Stomach (tissue), 9 donors: ENCODE measurements around the gene FARSB. TPM values are rescaled to one million over a fixed set of nuclear protein-coding genes. Genes with fewer than 3 reads are reported as not detected.

ENCODE experiments used
- DNase-seq, 2 donors: peaks; one replicate each; pipeline versions ENCODE4 v3.0.0 to v3.0.0-alpha.2; 2013 to 2019
- H3K27ac ChIP-seq, 5 donors: fragments of 200-600 bp in 4 of 5; sonication (generic) in 4 of 5; one replicate each; pipeline ENCODE4 v1.5.1; 2013 to 2019; ENCODE audit warnings: mild to moderate bottlenecking in 1 of 5, moderate library complexity in 1 of 5
- H3K27me3 ChIP-seq, 3 donors: fragments of 200-600 bp; sonication (generic); one replicate each; pipeline ENCODE4 v1.5.1; 2017 to 2019; ENCODE audit warnings: mixed run types in 1 of 3
- H3K36me3 ChIP-seq, 4 donors: fragments of 200-600 bp; sonication (generic); 1 replicate in 3 of 4; 2 replicates in 1 of 4; pipeline ENCODE4 v1.5.1; 2016 to 2019
- H3K4me1 ChIP-seq, 4 donors: fragments of 200-600 bp; sonication (generic); one replicate each; pipeline ENCODE4 v1.5.1; 2016 to 2019
- H3K4me3 ChIP-seq, 4 donors: fragments of 200-600 bp; sonication (generic) in 3 of 4; one replicate each; pipeline ENCODE4 v1.5.1; 2016 to 2019; ENCODE audit warnings: mild to moderate bottlenecking in 1 of 4
- H3K9me3 ChIP-seq, 4 donors: fragments of 200-600 bp; sonication (generic); one replicate each; pipeline ENCODE4 v1.5.1; 2016 to 2019
- CTCF ChIP-seq, 7 experiments: fragments of 450-650 bp in 4 of 7; fragments of 200-600 bp in 3 of 7; sonication (generic) in 3 of 7; IDR thresholded peaks; one replicate each; pipeline ENCODE4 v1.5.1; 2016 to 2019; ENCODE audit warnings: antibody characterized with exemption in 7 of 7, control low read depth in 2 of 7, mild to moderate bottlenecking in 1 of 7
- EP300 ChIP-seq: sonication (generic); formaldehyde crosslinking; IDR thresholded peaks from one replicate; pipeline ENCODE4 v1.6.1; 2017; ENCODE audit warnings: antibody characterized with exemption
- POLR2A ChIP-seq, 4 donors: fragments of 450-650 bp; IDR thresholded peaks; one replicate each; pipeline ENCODE4 v1.6.1; 2016; ENCODE audit warnings: antibody characterized with exemption in 4 of 4, control low read depth in 2 of 4, mild to moderate bottlenecking in 1 of 4, moderate library complexity in 1 of 4
- POLR2AphosphoS5 ChIP-seq, 3 donors: sonication (generic); formaldehyde crosslinking; IDR thresholded peaks; one replicate each; pipeline ENCODE4 v1.6.1; 2016; ENCODE audit warnings: antibody characterized with exemption in 3 of 3
- WGBS, 5 donors: extraction: QIAGEN DNeasy Blood & Tissue Kit in 3 of 5; methylation state at CpG; one replicate each; pipeline versions ENCODE4 v1.1.5 to v1.1.7; 2013 to 2018; 5-methylcytosine and 5-hydroxymethylcytosine counted together
- intact Hi-C: fragments of 100-400 bp; cut with DNase I; formaldehyde crosslinking; loops from one replicate; pipeline ENCODE4 v1.15.1; 2023; ENCODE audit warnings: low total_unique reads
- polyA plus RNA-seq, 3 donors: library from polyadenylated mRNA; stranded (reverse); fragments of 200-250 nt; gene quantifications; one replicate each; pipeline ENCODE4 v1.2.3, GENCODE V29; 2013
- total RNA-seq, 5 donors: library from RNA; depleted of rRNA; stranded (reverse); fragments of >200 nt; gene quantifications; one replicate each; pipeline versions ENCODE4 v1.1.0 to v1.2.3, GENCODE V29; 2014 to 2016
- donor health status: healthy with polysubstance abuse.
- donor health status: Bipolar disorder and iron deficiency.
- donor health status: healthy.

Gene FARSB
- total and polyA plus RNA-seq, 8 donors: 1.4 to 26.3 (median 13.8) TPM

- no peaks in the 10 kb centered on the region for H3K9me3 ChIP-seq
- H3K36me3 ChIP-seq: peaks cover 0 to 6% (median 0%) of the 10 kb centered on the region in 4 donors
- peaks cover 0 to 6% (median 0%) of the 10 kb centered on the region in 3 donors for H3K27me3 ChIP-seq
- TF ChIP-seq CTCF (IDR thresholded peaks at IDR 0.05) (no peak), EP300 (no peak), POLR2AphosphoS5 (IDR thresholded peaks at IDR 0.05) (no peak), POLR2A (IDR thresholded peaks at IDR 0.05) (no peak)
- no peaks in the 10 kb centered on the region for H3K4me1 ChIP-seq
- H3K4me3 ChIP-seq: no peak overlapping the region
- intact Hi-C loops: no loop called here
- 63 to 71% (median 67%) methylated on average over 7 of the region's 7 CpGs for WGBS, 5 donors
- no peak for DNase-seq
- no peak overlapping the region for H3K27ac ChIP-seq
Observed at GRCh38 chr2:222554517-222554916, 101.4 kb downstream of the FARSB start.

GRCh38 chr2:222548992-222549391 lies 106.9 kb downstream of the FARSB start:
- H3K9me3 ChIP-seq: no peaks in the 10 kb centered on the region
- H3K36me3 ChIP-seq: no peaks in the 10 kb centered on the region
- WGBS, 5 donors: 67 to 88% (median 76%) methylated on average over 3 of the region's 3 CpGs
- H3K27me3 ChIP-seq: no peaks in the 10 kb centered on the region
- DNase-seq: peak in 1 of 2 donors; percentile 9
- no peak overlapping the region for H3K27ac ChIP-seq
- H3K4me1 ChIP-seq: peaks cover 0 to 23% (median 5%) of the 10 kb centered on the region in 4 donors
- H3K4me3 ChIP-seq: no peak overlapping the region
- TF ChIP-seq EP300 (no peak), POLR2AphosphoS5 (IDR thresholded peaks at IDR 0.05) (no peak), CTCF (IDR thresholded peaks at IDR 0.05) (no peak), POLR2A (IDR thresholded peaks at IDR 0.05) (no peak)
- intact Hi-C loops: no loop called here

DNA sequence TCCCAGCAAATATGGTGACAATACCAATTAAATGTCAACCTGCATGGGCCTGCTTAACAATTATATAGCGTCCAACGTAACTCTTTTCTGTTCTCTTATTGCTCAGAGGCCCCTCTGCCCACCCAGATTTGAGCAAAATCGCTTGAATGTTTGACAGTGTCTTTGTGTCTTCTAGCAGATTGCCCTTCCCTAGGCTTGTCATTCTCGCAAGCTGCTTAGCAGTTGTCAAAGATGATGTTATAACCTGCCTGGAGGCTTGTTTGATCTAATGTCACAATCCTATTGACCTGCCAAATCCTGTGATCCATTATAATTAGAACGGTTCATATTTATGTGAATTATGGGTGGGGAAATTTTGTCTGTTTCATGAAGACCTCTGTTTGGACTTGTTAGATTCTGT lies 108.8 kb downstream of the FARSB start:
- no peak for TF ChIP-seq EP300
- no peak for TF ChIP-seq POLR2AphosphoS5 (IDR thresholded peaks at IDR 0.05)
- TF ChIP-seq POLR2A (IDR thresholded peaks at IDR 0.05): no peak
- no peak for TF ChIP-seq CTCF (IDR thresholded peaks at IDR 0.05)
- WGBS, 5 donors: 85 to 92% (median 89%) methylated on average over 5 of the region's 5 CpGs
- Histone ChIP-seq H3K36me3 (no peaks in the 10 kb centered on the region), H3K9me3 (no peaks in the 10 kb centered on the region), H3K4me1 (peaks cover 0 to 23% (median 5%) of the 10 kb centered on the region in 4 donors), H3K27ac (no peak overlapping the region), H3K4me3 (no peak overlapping the region), H3K27me3 (no peaks in the 10 kb centered on the region)
- no peak for DNase-seq
- intact Hi-C loops: no loop called here

DNA sequence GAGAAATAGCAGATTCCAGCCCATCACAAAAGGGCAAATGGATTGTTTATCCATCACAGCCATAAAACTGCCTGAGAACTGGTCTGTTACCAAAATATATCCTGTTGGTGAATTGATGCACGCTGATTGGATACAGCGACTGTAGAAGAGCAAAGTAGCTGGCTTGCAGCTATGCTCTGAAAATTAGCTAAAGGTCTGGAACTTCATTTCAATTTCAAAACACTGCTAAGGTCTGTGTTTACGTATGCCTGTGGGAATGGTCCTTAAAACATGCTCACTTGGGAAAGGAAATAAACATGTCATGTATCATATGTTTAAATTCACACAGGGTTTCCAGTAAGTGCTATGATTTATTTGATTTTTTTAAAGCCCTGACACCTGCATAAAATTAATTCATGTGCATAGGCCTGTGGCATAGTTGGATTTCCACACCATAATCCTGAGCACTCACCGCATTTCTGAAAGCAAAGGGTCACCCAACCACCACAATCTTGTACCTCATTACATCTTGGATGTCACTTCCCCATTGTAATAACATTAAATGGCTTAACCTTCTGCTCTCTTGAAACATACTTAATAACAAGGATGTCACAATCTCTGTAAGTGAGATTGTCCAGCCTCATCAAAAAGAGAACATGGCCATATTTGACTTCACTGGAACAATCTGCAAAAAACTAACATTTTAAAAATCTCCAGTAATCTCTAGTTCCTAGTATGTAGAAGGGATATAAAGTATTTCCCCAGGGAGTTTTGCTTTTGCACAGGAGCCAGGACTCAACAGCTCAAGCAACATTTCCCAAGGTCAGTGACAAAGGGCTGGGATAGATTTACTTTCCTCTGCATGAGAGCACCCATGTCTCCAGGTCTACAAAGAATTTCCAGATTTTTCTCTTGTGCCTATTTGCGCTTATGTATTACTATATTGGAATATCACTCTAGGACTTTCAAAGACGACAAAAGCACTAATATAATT lies 109.8 kb downstream of the FARSB start:
- Histone ChIP-seq H3K36me3 (no peaks in the 10 kb centered on the region), H3K4me1 (peaks cover 0 to 23% (median 5%) of the 10 kb centered on the region in 4 donors), H3K27me3 (no peaks in the 10 kb centered on the region), H3K27ac (no peak overlapping the region), H3K9me3 (no peaks in the 10 kb centered on the region), H3K4me3 (no peak overlapping the region)
- DNase-seq: peak in 1 of 2 donors; percentile 29
- intact Hi-C loops: no loop called here
- WGBS, 5 donors: 57 to 80% (median 69%) methylated on average over 6 of the region's 6 CpGs
- TF ChIP-seq POLR2AphosphoS5 (IDR thresholded peaks at IDR 0.05) (peak in 1 of 3 donors; percentile 15), POLR2A (IDR thresholded peaks at IDR 0.05) (no peak)
